ENCODE results near the gene MITF. TPM values are rescaled to one million over a fixed set of nuclear protein-coding genes. Genes with fewer than 3 reads are reported as not detected.

The MITF gene
- total RNA-seq, 1 experiment from 2014 or later: 1.9 TPM

DNA sequence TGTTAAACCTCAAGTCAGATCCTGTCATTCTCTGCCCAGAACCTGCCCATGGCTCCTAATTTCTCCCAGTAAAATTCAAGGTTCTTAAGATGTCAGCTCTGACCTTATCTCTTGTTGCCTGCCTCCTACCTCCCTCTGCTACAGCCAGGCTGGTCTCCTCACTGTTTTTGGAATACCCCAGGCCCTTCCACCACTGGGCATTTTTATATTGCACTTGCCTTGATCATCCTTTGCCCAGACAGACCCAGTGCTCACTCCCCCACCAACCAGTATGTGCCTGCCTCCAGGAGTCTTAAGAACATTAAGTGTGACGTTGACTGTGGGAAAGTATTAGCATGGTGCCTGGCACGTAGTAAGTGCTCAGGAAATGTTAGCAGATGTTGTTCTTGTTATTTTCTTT, 3.1 kb downstream of the MITF start:
- ChIA-PET RAD21 (ENCODE audit: low non-redundant PET in 1 of 2, low total read pairs in 2 of 2, uncharacterized antibody in 2 of 2, unreplicated experiment in 2 of 2) (no interaction called here), CTCF (no interaction called here), POLR2A (no interaction called here)
- Histone ChIP-seq H3K27me3 (ENCODE audit: insufficient read depth, low read length) (peaks cover 11% of the 10 kb centered on the region), H3K9me2 (ENCODE audit: insufficient read depth) (no peaks in the 10 kb centered on the region), H3K4me1 (ENCODE audit: control insufficient read depth in 1 of 2, insufficient read depth in 2 of 2, low read length in 2 of 2) (peaks cover 0 to 18% of the 10 kb centered on the region in 2 experiments; a peak in 2 of 4 replicates), H3K4me3 (replicated peaks in 1 of 2; ENCODE audit: low read depth in 1 of 2, low read length in 2 of 2) (no peak overlapping the region), H3K4me2 (ENCODE audit: low read length) (no peak overlapping the region), H3K27ac (ENCODE audit: low read depth, low read length) (no peak overlapping the region), H4K20me1 (ENCODE audit: insufficient read depth) (no peaks in the 10 kb centered on the region), H3K79me2 (ENCODE audit: insufficient read depth, low read length) (no peaks in the 10 kb centered on the region), H2AFZ (ENCODE audit: low read depth, low read length, poor library complexity, severe bottlenecking) (no peak overlapping the region), H3K9me3 (ENCODE audit: control insufficient read depth in 1 of 2, insufficient read depth in 1 of 2, low read depth in 1 of 2, low read length in 2 of 2) (no peaks in the 10 kb centered on the region), H3K9ac (ENCODE audit: low read length) (no peak overlapping the region), H3K36me3 (ENCODE audit: control insufficient read depth in 1 of 2, insufficient read depth in 2 of 2, low read length in 2 of 2) (no peaks in the 10 kb centered on the region)
- no TSS peak for BruUV-seq (replicated peaks)
- no peak for DNase-seq (ENCODE audit: low read depth, low spot score)
- intact Hi-C loops (cut with micrococcal nuclease): no loop called here
- TF ChIP-seq ZNF274 (IDR thresholded peaks at IDR 0.05; ENCODE audit: low read depth, low read length) (no peak), JUND (IDR thresholded peaks at IDR 0.05) (no peak), EGR1 (IDR thresholded peaks at IDR 0.05; ENCODE audit: low read depth) (no peak), ZFX (IDR thresholded peaks at IDR 0.05) (no peak), FOSL1 (IDR thresholded peaks at IDR 0.05; ENCODE audit: low read depth) (no peak)
- ATAC-seq: no peak

DNA sequence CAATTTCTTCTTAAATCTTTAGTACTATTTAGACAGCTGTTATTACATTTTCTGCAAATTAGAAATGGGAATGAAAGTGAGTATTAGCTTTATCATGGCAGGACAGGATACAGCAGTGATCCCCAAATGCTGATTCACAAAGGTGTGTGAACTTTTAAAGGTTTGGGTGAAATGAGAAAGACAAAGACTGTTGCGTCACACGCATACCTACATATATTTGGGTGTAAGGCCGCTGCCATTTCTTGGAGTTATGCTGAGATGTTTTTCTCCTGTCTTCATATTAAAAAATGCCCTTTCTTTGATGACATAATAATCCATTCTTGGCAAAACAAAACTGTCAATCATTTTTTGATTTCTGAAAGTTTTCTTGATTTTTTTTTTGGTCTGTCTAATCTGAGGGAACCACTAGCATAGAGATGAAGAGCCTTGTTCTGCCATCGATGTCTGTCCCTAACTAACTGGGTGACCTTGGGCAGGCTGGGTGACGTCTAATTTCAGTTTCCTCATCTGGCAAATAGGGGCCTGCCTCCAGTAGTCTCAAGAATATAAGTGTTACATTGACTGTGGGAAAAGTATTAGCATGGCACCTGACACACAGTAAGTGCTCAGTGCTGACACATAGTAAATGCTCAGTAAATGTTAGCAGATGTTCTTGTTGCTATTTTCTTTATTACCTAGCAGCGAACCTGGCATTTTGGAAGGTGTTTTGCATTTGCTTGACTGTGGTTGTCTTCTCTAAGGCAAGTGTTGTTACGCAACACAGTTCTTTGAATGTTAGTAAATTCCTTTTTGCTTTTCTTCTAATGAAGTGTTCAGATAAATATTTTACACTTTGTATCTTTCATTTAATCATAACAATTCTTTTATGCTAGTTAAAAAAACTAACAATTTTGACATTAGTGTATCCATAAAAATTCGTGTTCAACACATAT, 5.0 kb downstream of the MITF start:
- ChIA-PET RAD21 (ENCODE audit: low non-redundant PET in 1 of 2, low total read pairs in 2 of 2, uncharacterized antibody in 2 of 2, unreplicated experiment in 2 of 2) (no interaction called here), POLR2A (no interaction called here), CTCF (no interaction called here)
- no TSS peak for BruUV-seq (replicated peaks)
- H4K20me1 ChIP-seq (ENCODE audit: insufficient read depth): no peaks in the 10 kb centered on the region
- H3K9ac ChIP-seq (ENCODE audit: low read length): no peak overlapping the region
- H3K27me3 ChIP-seq (ENCODE audit: insufficient read depth, low read length): peaks cover 8% of the 10 kb centered on the region
- H3K4me2 ChIP-seq (ENCODE audit: low read length): no peak overlapping the region
- peaks cover 0 to 8% of the 10 kb centered on the region in 2 experiments; a peak in 1 of 4 replicates for H3K4me1 ChIP-seq (ENCODE audit: control insufficient read depth in 1 of 2, insufficient read depth in 2 of 2, low read length in 2 of 2)
- TF ChIP-seq, protein P1, sequence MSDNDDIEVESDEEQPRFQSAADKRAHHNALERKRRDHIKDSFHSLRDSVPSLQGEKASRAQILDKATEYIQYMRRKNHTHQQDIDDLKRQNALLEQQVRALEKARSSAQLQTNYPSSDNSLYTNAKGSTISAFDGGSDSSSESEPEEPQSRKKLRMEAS (IDR thresholded peaks at IDR 0.05): no peak
- no peak overlapping the region for H3K27ac ChIP-seq (ENCODE audit: low read depth, low read length)
- no peaks in the 10 kb centered on the region for H3K79me2 ChIP-seq (ENCODE audit: insufficient read depth, low read length)
- H3K4me3 ChIP-seq (replicated peaks in 1 of 2; ENCODE audit: low read depth in 1 of 2, low read length in 2 of 2): no peak overlapping the region
- H3K36me3 ChIP-seq (ENCODE audit: control insufficient read depth in 1 of 2, insufficient read depth in 2 of 2, low read length in 2 of 2): no peaks in the 10 kb centered on the region
- H3K9me2 ChIP-seq (ENCODE audit: insufficient read depth): no peaks in the 10 kb centered on the region
- no peak for ATAC-seq
- H2AFZ ChIP-seq (ENCODE audit: low read depth, low read length, poor library complexity, severe bottlenecking): no peak overlapping the region
- no peaks in the 10 kb centered on the region for H3K9me3 ChIP-seq (ENCODE audit: control insufficient read depth in 1 of 2, insufficient read depth in 1 of 2, low read depth in 1 of 2, low read length in 2 of 2)
- intact Hi-C loops (cut with micrococcal nuclease): no loop called here
- DNase-seq (ENCODE audit: low read depth, low spot score): no peak

All from HCT116 (cell line).